ENCODE measurements around the gene FRMD4A. TPM values are rescaled to one million over a fixed set of nuclear protein-coding genes. Genes with fewer than 3 reads are reported as not detected.

FRMD4A gene
- total RNA-seq, 2 donors from 2014 or later, result 18.9 to 46.1 TPM

- intact Hi-C loops (cut with DNase I), result no loop called here
- Histone ChIP-seq H3K27ac (no peak overlapping the region), H3K9me3 (no peaks in the 10 kb centered on the region), H3K4me1 (peaks cover 11% of the 10 kb centered on the region), H3K27me3 (no peaks in the 10 kb centered on the region), H3K36me3 (replicated peaks in 1 of 2; ENCODE audit: insufficient read depth in 1 of 2, low read depth in 2 of 2) (no peaks in the 10 kb centered on the region), H3K4me3 (no peak overlapping the region)
- TF ChIP-seq, protein P1, sequence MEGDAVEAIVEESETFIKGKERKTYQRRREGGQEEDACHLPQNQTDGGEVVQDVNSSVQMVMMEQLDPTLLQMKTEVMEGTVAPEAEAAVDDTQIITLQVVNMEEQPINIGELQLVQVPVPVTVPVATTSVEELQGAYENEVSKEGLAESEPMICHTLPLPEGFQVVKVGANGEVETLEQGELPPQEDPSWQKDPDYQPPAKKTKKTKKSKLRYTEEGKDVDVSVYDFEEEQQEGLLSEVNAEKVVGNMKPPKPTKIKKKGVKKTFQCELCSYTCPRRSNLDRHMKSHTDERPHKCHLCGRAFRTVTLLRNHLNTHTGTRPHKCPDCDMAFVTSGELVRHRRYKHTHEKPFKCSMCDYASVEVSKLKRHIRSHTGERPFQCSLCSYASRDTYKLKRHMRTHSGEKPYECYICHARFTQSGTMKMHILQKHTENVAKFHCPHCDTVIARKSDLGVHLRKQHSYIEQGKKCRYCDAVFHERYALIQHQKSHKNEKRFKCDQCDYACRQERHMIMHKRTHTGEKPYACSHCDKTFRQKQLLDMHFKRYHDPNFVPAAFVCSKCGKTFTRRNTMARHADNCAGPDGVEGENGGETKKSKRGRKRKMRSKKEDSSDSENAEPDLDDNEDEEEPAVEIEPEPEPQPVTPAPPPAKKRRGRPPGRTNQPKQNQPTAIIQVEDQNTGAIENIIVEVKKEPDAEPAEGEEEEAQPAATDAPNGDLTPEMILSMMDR (IDR thresholded peaks at IDR 0.05), result no peak
- no peak for TF ChIP-seq POLR2A (IDR thresholded peaks at IDR 0.05)
- ATAC-seq, result no peak
- no peak for DNase-seq
Measured at GRCh38 chr10:13839030-13839429, 491.7 kb downstream of the FRMD4A start.

- ATAC-seq (no peak), DNase-seq (no peak)
- Histone ChIP-seq H3K9me3 (no peaks in the 10 kb centered on the region), H3K4me3 (no peak overlapping the region), H3K27me3 (no peaks in the 10 kb centered on the region), H3K27ac (peak overlapping the region in 1 of 4 donors; percentile 4), H3K36me3 (replicated peaks in 1 of 2; ENCODE audit: insufficient read depth in 1 of 2, low read depth in 2 of 2) (no peaks in the 10 kb centered on the region), H3K4me1 (peaks cover 11% of the 10 kb centered on the region)
- intact Hi-C loops (cut with DNase I), result no loop called here
- 86 to 88% methylated on average over 3 of the region's 3 CpGs for WGBS, 2 donors
- no peak for TF ChIP-seq POLR2A (IDR thresholded peaks at IDR 0.05)
- TF ChIP-seq, protein P1 (IDR thresholded peaks at IDR 0.05), result no peak
Measured at GRCh38 chr10:13837966-13838365, 492.8 kb downstream of the FRMD4A start.

DNA sequence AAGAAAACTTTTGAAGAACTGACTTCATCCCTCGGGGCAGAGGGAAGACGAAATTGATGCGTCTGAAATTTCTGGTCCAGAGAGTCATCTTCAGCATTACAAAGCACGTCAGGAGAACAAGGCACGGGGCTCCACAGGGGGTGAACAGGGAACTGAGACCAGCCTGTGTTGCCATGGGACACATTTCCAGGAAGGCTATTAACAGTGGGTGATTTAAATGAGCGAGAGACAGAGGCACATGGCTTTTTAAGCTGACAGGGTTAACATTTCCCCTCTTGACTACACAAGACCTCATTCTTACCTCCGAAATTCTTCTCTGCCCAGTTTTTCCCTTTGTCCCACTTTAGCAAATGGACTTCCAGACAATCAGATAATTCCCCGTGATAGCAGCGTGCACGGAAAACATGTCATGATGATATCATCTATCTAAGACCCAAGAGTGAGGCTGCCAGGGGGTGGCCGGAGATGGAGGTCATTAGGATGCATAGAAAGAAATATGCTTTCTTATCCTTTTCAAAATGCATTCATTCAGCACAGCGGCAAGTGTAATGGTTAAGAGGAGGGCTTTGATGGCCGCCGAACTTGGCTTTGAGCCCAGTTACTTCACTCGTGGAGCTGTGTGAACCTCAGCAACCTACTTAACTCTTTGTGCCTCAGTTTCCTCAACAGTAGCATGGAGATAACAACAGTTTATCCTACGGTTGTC is 496.0 kb downstream of the FRMD4A start:
- H3K36me3 ChIP-seq (replicated peaks in 1 of 2; ENCODE audit: insufficient read depth in 1 of 2, low read depth in 2 of 2), result no peaks in the 10 kb centered on the region
- WGBS, 2 donors, result 41 to 45% methylated on average over 16 of the region's 16 CpGs
- intact Hi-C loops (cut with DNase I), result no loop called here
- TF ChIP-seq POLR2A (IDR thresholded peaks at IDR 0.05), result no peak
- TF ChIP-seq, protein P1 (IDR thresholded peaks at IDR 0.05), result no peak
- DNase-seq (peak in 2 of 4 donors; percentile 37 to 59), ATAC-seq (no peak)
- no peaks in the 10 kb centered on the region for H3K9me3 ChIP-seq
- H3K4me1 ChIP-seq, result peaks cover 11% of the 10 kb centered on the region
- no peaks in the 10 kb centered on the region for H3K27me3 ChIP-seq
- H3K27ac ChIP-seq, result no peak overlapping the region
- no peak overlapping the region for H3K4me3 ChIP-seq

DNA sequence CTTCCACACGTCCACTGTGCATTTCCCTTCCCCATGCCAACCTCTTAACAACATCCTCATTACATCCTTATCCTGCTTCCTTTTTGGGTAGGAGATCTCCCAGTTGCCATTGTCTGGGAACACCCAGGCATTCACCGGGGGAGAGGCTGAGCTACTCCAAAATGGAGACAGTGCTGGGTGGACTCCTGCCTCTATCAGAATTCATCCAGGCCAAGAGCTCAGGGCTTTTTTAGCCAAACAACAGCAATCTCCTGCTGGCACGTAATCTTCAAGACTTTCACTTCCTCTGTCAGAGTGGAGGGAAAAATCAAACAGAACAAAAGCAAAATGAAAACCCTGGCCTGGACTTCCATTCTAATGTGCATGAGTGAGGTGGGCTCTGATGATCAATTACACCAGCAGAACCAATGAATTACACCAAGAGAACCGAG is 499.0 kb downstream of the FRMD4A start:
- no peak overlapping the region for H3K4me3 ChIP-seq
- no peaks in the 10 kb centered on the region for H3K9me3 ChIP-seq
- H3K36me3 ChIP-seq (replicated peaks in 1 of 2; ENCODE audit: insufficient read depth in 1 of 2, low read depth in 2 of 2), result no peaks in the 10 kb centered on the region
- ATAC-seq (no peak), DNase-seq (no peak)
- H3K27ac ChIP-seq, result peak overlapping the region in 1 of 4 donors; percentile 8
- H3K27me3 ChIP-seq, result no peaks in the 10 kb centered on the region
- TF ChIP-seq, protein P1 (IDR thresholded peaks at IDR 0.05), result no peak
- no peak for TF ChIP-seq POLR2A (IDR thresholded peaks at IDR 0.05)
- WGBS, 2 donors, result 31 to 41% methylated on average over 4 of the region's 4 CpGs
- intact Hi-C loops (cut with DNase I), result no loop called here
- no peaks in the 10 kb centered on the region for H3K4me1 ChIP-seq

DNA sequence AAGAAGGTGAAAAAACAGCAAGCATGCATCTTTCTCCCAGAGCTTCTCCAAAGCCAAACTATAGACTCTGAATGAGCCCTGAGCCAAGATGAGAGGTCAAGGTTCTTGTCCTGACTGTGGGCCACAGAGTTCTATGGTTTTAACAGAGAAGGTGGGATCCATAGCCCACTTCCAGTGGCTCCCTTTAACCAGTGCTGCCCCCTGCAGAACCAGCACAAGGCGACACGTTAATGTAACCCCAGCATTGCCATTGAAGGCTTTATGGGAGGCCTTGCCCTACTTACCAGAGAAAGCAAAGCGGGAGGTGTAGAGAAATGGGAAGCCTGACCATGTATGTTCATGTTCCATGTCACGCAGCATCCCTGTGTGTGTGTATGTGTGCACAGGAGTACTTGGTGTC is 500.3 kb downstream of the FRMD4A start:
- TF ChIP-seq, protein P1 (IDR thresholded peaks at IDR 0.05), result no peak
- no peak for TF ChIP-seq POLR2A (IDR thresholded peaks at IDR 0.05)
- H3K4me3 ChIP-seq, result no peak overlapping the region
- H3K9me3 ChIP-seq, result no peaks in the 10 kb centered on the region
- DNase-seq (no peak), ATAC-seq (no peak)
- WGBS, 2 donors, result 94 to 100% methylated on average over 4 of the region's 4 CpGs
- H3K4me1 ChIP-seq, result no peaks in the 10 kb centered on the region
- no peak overlapping the region for H3K27ac ChIP-seq
- H3K27me3 ChIP-seq, result no peaks in the 10 kb centered on the region
- H3K36me3 ChIP-seq (replicated peaks in 1 of 2; ENCODE audit: insufficient read depth in 1 of 2, low read depth in 2 of 2), result no peaks in the 10 kb centered on the region
- intact Hi-C loops (cut with DNase I), result no loop called here
